H9 (cell line): ENCODE measurements around the gene DHRS7B. TPM values are rescaled to one million over a fixed set of nuclear protein-coding genes. Genes with fewer than 3 reads are reported as not detected.

Experiments used
- DNase-seq: peaks from one replicate; pipeline ENCODE4 v3.0.0-alpha.2; 2017
- H2AFZ ChIP-seq: one replicate; pipeline ENCODE4 v1.6.1; 2013; ENCODE audit warnings: mild to moderate bottlenecking, low read length, control low read depth, moderate library complexity
- H2AK5ac ChIP-seq: 2 replicates; pipeline ENCODE4 v1.6.1; 2013; ENCODE audit warnings: low read length, control low read depth, mixed read lengths; ENCODE audit not compliant: insufficient read length
- H2BK120ac ChIP-seq: one replicate; pipeline ENCODE4 v1.6.1; 2013; ENCODE audit warnings: low read depth, mild to moderate bottlenecking, low read length, control low read depth, inconsistent platforms; ENCODE audit not compliant: poor library complexity, severe bottlenecking
- H2BK12ac ChIP-seq: 2 replicates; pipeline ENCODE4 v1.6.1; 2013; ENCODE audit warnings: low read length, control low read depth, mixed read lengths, low read depth; ENCODE audit not compliant: insufficient read length
- H2BK15ac ChIP-seq: 2 replicates; pipeline ENCODE4 v1.6.1; 2013; ENCODE audit warnings: low read depth, low read length, control low read depth
- H2BK20ac ChIP-seq: one replicate; pipeline ENCODE4 v1.6.1; 2013; ENCODE audit warnings: low read depth, mild to moderate bottlenecking, low read length, control low read depth, inconsistent platforms; ENCODE audit not compliant: poor library complexity, severe bottlenecking
- H2BK5ac ChIP-seq: 2 replicates; pipeline ENCODE4 v1.6.1; 2013; ENCODE audit warnings: low read length, control low read depth, mixed read lengths; ENCODE audit not compliant: insufficient read length
- H3K14ac ChIP-seq: 2 replicates; pipeline ENCODE4 v1.6.1; 2013; ENCODE audit warnings: low read length, control low read depth; ENCODE audit not compliant: insufficient read depth
- H3K18ac ChIP-seq: 2 replicates; pipeline ENCODE4 v1.6.1; 2013; ENCODE audit warnings: low read depth, mild to moderate bottlenecking, mixed read lengths, low read length, control low read depth; ENCODE audit not compliant: insufficient read length
- H3K23ac ChIP-seq: 2 replicates; pipeline ENCODE4 v1.6.1; 2013; ENCODE audit warnings: low read length, control low read depth, mixed read lengths, low read depth; ENCODE audit not compliant: insufficient read length
- H3K23me2 ChIP-seq: 2 replicates; pipeline ENCODE4 v1.6.1; 2013; ENCODE audit warnings: low read depth, mild to moderate bottlenecking, mixed read lengths, low read length, control low read depth; ENCODE audit not compliant: insufficient read length, poor library complexity, severe bottlenecking
- H3K27ac ChIP-seq: 2 replicates; pipeline ENCODE4 v1.5.1; 2013; ENCODE audit warnings: low read length, control low read depth, mixed read lengths, low read depth; ENCODE audit not compliant: insufficient read length
- H3K27me3 ChIP-seq: 2 replicates; pipeline ENCODE4 v1.6.1; 2013; ENCODE audit warnings: low read length, control low read depth, inconsistent platforms; ENCODE audit not compliant: insufficient read depth
- H3K4ac ChIP-seq: 2 replicates; pipeline ENCODE4 v1.6.1; 2013; ENCODE audit warnings: low read depth, mild to moderate bottlenecking, control low read depth, inconsistent platforms, low read length, moderate library complexity
- H3K4me1 ChIP-seq: 2 replicates; pipeline ENCODE4 v1.6.1; 2013; ENCODE audit warnings: low read length, control low read depth, inconsistent platforms; ENCODE audit not compliant: insufficient read depth
- H3K4me2 ChIP-seq: 2 replicates; pipeline ENCODE4 v1.6.1; 2013; ENCODE audit warnings: low read length, control low read depth, mixed read lengths; ENCODE audit not compliant: insufficient read length, insufficient read depth
- H3K56ac ChIP-seq: 2 replicates; pipeline ENCODE4 v1.6.1; 2013; ENCODE audit warnings: low read depth, mild to moderate bottlenecking, mixed read lengths, low read length, control low read depth; ENCODE audit not compliant: insufficient read length
- H3K79me1 ChIP-seq: 2 replicates; pipeline ENCODE4 v1.6.1; 2013; ENCODE audit warnings: low read depth, mild to moderate bottlenecking, moderate library complexity, low read length, control low read depth, inconsistent platforms; ENCODE audit not compliant: insufficient read depth, poor library complexity, severe bottlenecking
- H3K79me2 ChIP-seq: 2 replicates; pipeline ENCODE4 v1.6.1; 2013; ENCODE audit warnings: low read length, control low read depth, inconsistent platforms; ENCODE audit not compliant: insufficient read depth
- H3K9ac ChIP-seq: 2 replicates; pipeline ENCODE4 v1.6.1; 2013; ENCODE audit warnings: low read length, control low read depth, mixed read lengths; ENCODE audit not compliant: insufficient read length; ENCODE audit errors: extremely low read depth
- H3K9me3 ChIP-seq: one replicate; pipeline ENCODE4 v1.6.1; 2013; ENCODE audit warnings: low read depth, low read length, inconsistent platforms; ENCODE audit not compliant: control insufficient read depth
- H3T11ph ChIP-seq: one replicate; pipeline ENCODE4 v1.6.1; 2013; ENCODE audit warnings: mild to moderate bottlenecking, low read length, control low read depth, inconsistent platforms
- H4K20me1 ChIP-seq: one replicate; pipeline ENCODE4 v1.6.1; 2013; ENCODE audit not compliant: control insufficient read depth, insufficient read length, insufficient read depth
- H4K5ac ChIP-seq: 2 replicates; pipeline ENCODE4 v1.6.1; 2013; ENCODE audit warnings: low read depth, mild to moderate bottlenecking, mixed read lengths, low read length, control low read depth; ENCODE audit not compliant: insufficient read length
- H4K8ac ChIP-seq: replicated peaks from 2 replicates; pipeline ENCODE4 v1.6.1; 2013; ENCODE audit warnings: low read length, control low read depth, mixed read lengths, low read depth; ENCODE audit not compliant: insufficient read length
- H4K91ac ChIP-seq: 2 replicates; pipeline ENCODE4 v1.6.1; 2013; ENCODE audit warnings: low read depth, mild to moderate bottlenecking, moderate library complexity, mixed read lengths, low read length, control low read depth; ENCODE audit not compliant: insufficient read length
- H3K27ac Mint-ChIP-seq, 3 experiments: 2 replicates in 2 of 3; 3 replicates in 1 of 3; pipeline ENCODE4 v1.8.0; 2020 to 2021; ENCODE audit warnings: mixed read lengths in 3 of 3, mild to moderate bottlenecking in 1 of 3, moderate library complexity in 1 of 3
- H3K27me3 Mint-ChIP-seq: 2 replicates; pipeline ENCODE4 v1.8.0; 2021; ENCODE audit warnings: low read depth, mild to moderate bottlenecking, moderate library complexity, mixed read lengths
- H3K36me3 Mint-ChIP-seq, 3 experiments: 2 replicates in 2 of 3; 3 replicates in 1 of 3; pipeline ENCODE4 v1.8.0; 2020 to 2021; ENCODE audit warnings: low read depth in 3 of 3, mixed read lengths in 3 of 3; ENCODE audit not compliant: insufficient read depth in 1 of 3
- H3K4me1 Mint-ChIP-seq, 2 experiments: 2 replicates each; pipeline ENCODE4 v1.8.0; 2020; ENCODE audit warnings: mixed read lengths in 2 of 2
- H3K4me3 Mint-ChIP-seq, 2 experiments: 2 replicates in 1 of 2; 3 replicates in 1 of 2; pipeline ENCODE4 v1.8.0; 2020 to 2021; ENCODE audit warnings: mild to moderate bottlenecking in 2 of 2, mixed read lengths in 2 of 2, moderate library complexity in 1 of 2
- H3K9me3 Mint-ChIP-seq, 2 experiments: 2 replicates in 1 of 2; 3 replicates in 1 of 2; pipeline ENCODE4 v1.8.0; 2020; ENCODE audit warnings: mild to moderate bottlenecking in 2 of 2, mixed read lengths in 2 of 2, moderate library complexity in 1 of 2
- WGBS: extraction: QIAGEN DNeasy Blood & Tissue Kit; methylation state at CpG from one replicate; pipeline ENCODE4 v1.1.7; 2013; ENCODE audit warnings: missing lambda C conversion rate, low lambda C conversion rate, mixed read lengths; ENCODE audit not compliant: insufficient read length; ENCODE audit errors: extremely low coverage; 5-methylcytosine and 5-hydroxymethylcytosine counted together
- total RNA-seq: library from RNA; stranded (reverse); gene quantifications from 2 replicates; pipeline ENCODE4 v1.2.1, GENCODE V29; 2021
- TF ChIP-seq, protein P1 (sequence below): fragments of 200-600 bp; sonication (generic); conservative IDR thresholded peaks from 3 replicates; pipeline ENCODE4 v1.8.0; 2021; ENCODE audit warnings: antibody characterized with exemption, mild to moderate bottlenecking

The DHRS7B gene
- total RNA-seq, 1 experiment from 2014 or later, result 20.3 TPM

DNA sequence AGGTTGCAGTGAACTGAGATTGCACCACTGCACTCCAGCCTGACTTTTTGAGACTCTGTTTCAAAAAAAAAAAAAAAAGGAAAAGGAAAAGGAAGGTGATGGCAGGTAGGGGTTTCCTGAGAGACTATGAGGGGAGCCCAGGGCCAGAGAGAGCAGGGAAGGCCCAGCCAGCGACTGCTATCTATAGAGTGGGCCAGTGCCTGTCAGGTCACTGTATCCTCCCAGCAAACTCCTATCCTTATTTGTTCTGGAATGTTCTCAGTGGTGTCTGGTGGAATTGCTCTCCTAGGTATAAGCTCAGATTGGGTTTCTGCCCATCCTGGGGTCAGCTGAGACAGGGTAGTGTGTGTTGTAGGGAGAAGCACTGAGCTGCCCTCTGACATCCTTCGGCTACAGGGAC lies 102.1 kb downstream of the DHRS7B start:
- H3K23me2 ChIP-seq, result no peaks in the 10 kb centered on the region
- no CpG with 5 or more reads among the region's 2 CpGs for WGBS
- H3K79me1 ChIP-seq, result no peaks in the 10 kb centered on the region
- H3K23ac ChIP-seq, result no peak overlapping the region
- Mint-ChIP-seq H3K9me3 (peaks cover 0 to 4% of the 10 kb centered on the region in 2 experiments; a peak in 1 of 5 replicates), H3K4me1 (peaks cover 3 to 6% of the 10 kb centered on the region in 2 experiments), H3K4me3 (no peak overlapping the region), H3K27me3 (peaks cover 7% of the 10 kb centered on the region; the same call in 1 of the 2 replicates), H3K36me3 (peaks cover 0 to 2% (median 0%) of the 10 kb centered on the region in 3 experiments; a peak in 2 of 7 replicates), H3K27ac (peak overlapping the region in 1 of 3 experiments; percentile 44; a peak in 1 of 7 replicates)
- TF ChIP-seq, protein P1, sequence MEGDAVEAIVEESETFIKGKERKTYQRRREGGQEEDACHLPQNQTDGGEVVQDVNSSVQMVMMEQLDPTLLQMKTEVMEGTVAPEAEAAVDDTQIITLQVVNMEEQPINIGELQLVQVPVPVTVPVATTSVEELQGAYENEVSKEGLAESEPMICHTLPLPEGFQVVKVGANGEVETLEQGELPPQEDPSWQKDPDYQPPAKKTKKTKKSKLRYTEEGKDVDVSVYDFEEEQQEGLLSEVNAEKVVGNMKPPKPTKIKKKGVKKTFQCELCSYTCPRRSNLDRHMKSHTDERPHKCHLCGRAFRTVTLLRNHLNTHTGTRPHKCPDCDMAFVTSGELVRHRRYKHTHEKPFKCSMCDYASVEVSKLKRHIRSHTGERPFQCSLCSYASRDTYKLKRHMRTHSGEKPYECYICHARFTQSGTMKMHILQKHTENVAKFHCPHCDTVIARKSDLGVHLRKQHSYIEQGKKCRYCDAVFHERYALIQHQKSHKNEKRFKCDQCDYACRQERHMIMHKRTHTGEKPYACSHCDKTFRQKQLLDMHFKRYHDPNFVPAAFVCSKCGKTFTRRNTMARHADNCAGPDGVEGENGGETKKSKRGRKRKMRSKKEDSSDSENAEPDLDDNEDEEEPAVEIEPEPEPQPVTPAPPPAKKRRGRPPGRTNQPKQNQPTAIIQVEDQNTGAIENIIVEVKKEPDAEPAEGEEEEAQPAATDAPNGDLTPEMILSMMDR, result no peak
- no peak for DNase-seq
- no peaks in the 10 kb centered on the region for H4K20me1 ChIP-seq
- H2AK5ac ChIP-seq, result no peak overlapping the region
- no peak overlapping the region for H3K27ac ChIP-seq
- no peak overlapping the region for H3K9ac ChIP-seq
- no peak overlapping the region for H3T11ph ChIP-seq
- no peak overlapping the region for H4K5ac ChIP-seq
- no peak overlapping the region for H3K4me2 ChIP-seq
- H3K18ac ChIP-seq, result no peak overlapping the region
- H2BK15ac ChIP-seq, result no peak overlapping the region
- H3K9me3 ChIP-seq, result no peaks in the 10 kb centered on the region
- no peak overlapping the region for H2BK5ac ChIP-seq
- no peaks in the 10 kb centered on the region for H3K4me1 ChIP-seq
- H3K56ac ChIP-seq, result no peak overlapping the region
- no peak overlapping the region for H2AFZ ChIP-seq
- H3K14ac ChIP-seq, result no peak overlapping the region
- no peaks in the 10 kb centered on the region for H3K79me2 ChIP-seq
- no peak overlapping the region for H2BK20ac ChIP-seq
- no peak overlapping the region for H4K91ac ChIP-seq
- H2BK12ac ChIP-seq, result no peak overlapping the region
- no peak overlapping the region for H3K4ac ChIP-seq
- H3K27me3 ChIP-seq, result no peaks in the 10 kb centered on the region
- no peak overlapping the region for H4K8ac ChIP-seq
- no peak overlapping the region for H2BK120ac ChIP-seq
